Duodenal mucosa (tissue), 2 donors: ENCODE measurements around the gene MTOR.
"Not testable (repeated sequence)": the region's sequence is repeated elsewhere in the genome, so short reads cannot be mapped to it uniquely, and the experiment has no call there.

Source experiments
- H3K27ac ChIP-seq: one replicate; pipeline ENCODE4 v1.7.0; 2013; ENCODE audit warnings: low read depth, low read length
- H3K27me3 ChIP-seq, 2 donors: one replicate each; pipeline ENCODE4 v1.7.0; 2013; ENCODE audit warnings: low read length in 2 of 2, control low read depth in 1 of 2; ENCODE audit not compliant: insufficient read depth in 2 of 2, control insufficient read depth in 1 of 2
- H3K36me3 ChIP-seq, 2 donors: one replicate each; pipeline ENCODE4 v1.7.0; 2013; ENCODE audit warnings: low read length in 2 of 2, control low read depth in 1 of 2; ENCODE audit not compliant: insufficient read depth in 2 of 2, control insufficient read depth in 1 of 2
- H3K4me1 ChIP-seq, 2 donors: one replicate each; pipeline ENCODE4 v1.7.0; 2013; ENCODE audit warnings: low read length in 2 of 2, control low read depth in 1 of 2; ENCODE audit not compliant: insufficient read depth in 2 of 2, control insufficient read depth in 1 of 2
- H3K4me3 ChIP-seq, 2 donors: one replicate each; pipeline ENCODE4 v1.7.0; 2013; ENCODE audit warnings: low read length in 2 of 2, low read depth in 1 of 2
- H3K9ac ChIP-seq, 2 donors: one replicate each; pipeline ENCODE4 v1.7.0; 2013; ENCODE audit warnings: low read length in 2 of 2, low read depth in 1 of 2
- H3K9me3 ChIP-seq, 2 donors: one replicate each; pipeline ENCODE4 v1.7.0; 2013; ENCODE audit warnings: low read length in 2 of 2, control low read depth in 1 of 2; ENCODE audit not compliant: control insufficient read depth in 1 of 2

Gene MTOR

DNA sequence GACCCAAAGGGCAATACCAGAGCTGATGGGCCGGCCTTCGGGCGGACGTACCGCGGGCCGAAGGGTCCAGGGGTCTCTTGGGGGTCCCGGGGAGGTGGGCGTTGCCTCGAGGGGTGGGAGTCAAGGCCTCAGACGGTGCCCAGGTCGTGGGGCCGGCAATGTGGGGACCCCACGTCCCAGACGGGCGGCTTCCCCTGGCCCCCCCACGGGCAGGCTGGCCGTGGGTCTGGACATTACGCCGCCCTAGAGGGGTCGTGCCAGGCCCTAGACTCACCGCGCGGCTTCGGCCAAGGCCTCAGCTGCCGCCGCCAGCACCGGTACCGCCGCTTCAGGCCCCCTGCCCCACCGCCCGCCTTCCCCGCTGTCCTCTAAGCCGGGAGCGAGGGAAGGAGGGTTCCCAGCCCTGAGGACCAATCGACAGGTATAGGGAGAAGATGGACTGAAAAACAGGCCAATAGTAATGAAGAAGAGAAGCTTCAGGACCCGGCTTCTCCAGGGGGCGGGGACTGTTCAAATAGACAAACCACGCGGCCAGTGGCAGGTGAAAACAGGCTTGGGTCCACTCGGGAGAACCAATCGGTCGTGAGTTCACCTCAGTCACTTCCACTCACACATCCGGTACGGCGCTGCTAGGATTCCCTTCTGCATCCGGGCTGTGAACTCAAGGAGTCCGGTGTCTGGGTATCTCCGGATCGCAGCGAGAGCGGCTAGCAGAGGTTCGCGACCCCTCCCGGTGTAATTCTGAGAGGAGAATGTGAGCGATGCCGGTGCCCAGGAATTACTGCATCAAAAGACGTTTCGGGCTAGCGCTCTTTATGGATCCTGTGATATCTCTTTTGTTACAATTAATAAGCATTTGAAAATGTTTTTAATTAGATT lies at the start of gene MTOR:
MTOR (minus strand) TSS at position 381 of the 879 bp plus-strand sequence. CDS start 3,142 bp downstream, outside the sequence.
- Histone ChIP-seq H3K27ac (peak within 1 kb of the TSS; percentile 55), H3K27me3 (no peaks in the 10 kb centered on the region), H3K36me3 (peaks cover 8 to 20% of the 10 kb centered on the region in 2 donors)

DNA sequence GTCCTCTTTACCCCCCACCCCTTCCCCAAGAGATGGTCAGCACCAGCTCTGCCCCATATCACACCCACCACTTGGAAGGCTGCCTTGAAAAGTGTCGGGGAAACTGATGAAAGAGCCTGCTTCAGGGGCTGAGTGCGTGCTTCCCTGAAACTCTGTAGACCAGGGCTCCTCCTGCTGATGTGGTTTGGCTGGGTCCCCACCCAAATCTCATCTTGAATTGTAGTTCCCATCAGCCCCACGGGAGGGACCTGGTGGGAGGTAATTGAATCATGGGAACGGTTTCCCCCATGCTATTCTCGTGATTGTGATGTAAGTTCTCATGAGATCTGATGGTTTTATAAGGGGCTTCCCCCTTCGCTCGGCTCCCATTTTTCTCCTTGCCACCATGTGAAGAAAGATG lies 47.0 kb upstream of the MTOR start:
- Histone ChIP-seq H3K27ac (no peak overlapping the region), H3K9ac (no peak overlapping the region), H3K4me1 (no peaks in the 10 kb centered on the region), H3K27me3 (peaks cover 0 to 3% of the 10 kb centered on the region in 2 donors), H3K9me3 (no peaks in the 10 kb centered on the region), H3K36me3 (no peaks in the 10 kb centered on the region), H3K4me3 (no peak overlapping the region)

More for the DNA sequence above, at the start of gene MTOR:
- H3K4me1 ChIP-seq = peaks cover 4 to 8% of the 10 kb centered on the region in 2 donors
- H3K4me3 ChIP-seq = peak within 1 kb of the TSS; percentile 93 to 95
- H3K9ac ChIP-seq = peak within 1 kb of the TSS; percentile 80 to 88
- no peaks in the 10 kb centered on the region for H3K9me3 ChIP-seq

DNA sequence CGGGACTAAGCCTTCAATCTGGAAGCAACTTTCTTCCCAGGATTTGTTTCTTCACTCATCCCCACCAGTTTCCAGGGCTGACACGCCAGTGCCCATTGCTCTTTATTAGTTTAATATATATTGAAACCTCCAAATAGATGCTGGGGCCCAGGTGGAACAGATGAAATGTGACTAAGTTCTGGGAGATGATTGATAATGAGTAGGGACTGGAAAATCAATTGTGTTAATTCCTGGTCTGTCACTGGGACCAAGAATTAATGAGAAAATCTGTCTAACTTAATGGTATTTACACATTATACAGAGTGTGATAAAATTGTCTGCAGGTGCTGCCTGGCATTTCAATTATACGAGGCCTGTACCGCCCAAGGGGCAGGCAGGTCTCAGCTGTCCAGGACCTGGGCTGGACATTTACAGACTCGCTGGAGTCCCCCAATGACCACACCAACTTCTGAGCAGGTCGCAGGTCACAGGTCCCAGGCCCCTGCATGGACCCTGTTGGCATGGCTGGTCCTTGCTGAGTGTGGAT lies 46.4 kb upstream of the MTOR start:
- no peak overlapping the region for H3K9ac ChIP-seq
- no peak overlapping the region for H3K27ac ChIP-seq
- H3K4me1 ChIP-seq = no peaks in the 10 kb centered on the region
- peaks cover 0 to under 1% of the 10 kb centered on the region in 2 donors for H3K27me3 ChIP-seq
- no peaks in the 10 kb centered on the region for H3K9me3 ChIP-seq
- H3K36me3 ChIP-seq = no peaks in the 10 kb centered on the region
- no peak overlapping the region for H3K4me3 ChIP-seq

- H3K27me3 ChIP-seq = no peaks in the 10 kb centered on the region
- H3K9me3 ChIP-seq = no peaks in the 10 kb centered on the region
- H3K4me1 ChIP-seq = no peaks in the 10 kb centered on the region
- no peak overlapping the region for H3K4me3 ChIP-seq
- no peaks in the 10 kb centered on the region for H3K36me3 ChIP-seq
- H3K9ac ChIP-seq = no peak overlapping the region
- H3K27ac ChIP-seq = no peak overlapping the region
These were observed 45.5 kb upstream of the MTOR start for GRCh38 chr1:11307852-11308251.

GRCh38 chr1:11305516-11305915 lies 43.2 kb upstream of the MTOR start:
- not testable (repeated sequence) for H3K36me3 ChIP-seq, H3K9me3 ChIP-seq, H3K4me3 ChIP-seq, H3K9ac ChIP-seq, H3K4me1 ChIP-seq, H3K27me3 ChIP-seq, H3K27ac ChIP-seq

GRCh38 chr1:11302366-11302765 lies 40.0 kb upstream of the MTOR start:
- Histone ChIP-seq H3K36me3 (no peaks in the 10 kb centered on the region), H3K27ac (no peak overlapping the region), H3K27me3 (no peaks in the 10 kb centered on the region), H3K9me3 (no peaks in the 10 kb centered on the region), H3K4me1 (no peaks in the 10 kb centered on the region), H3K9ac (no peak overlapping the region), H3K4me3 (no peak overlapping the region)

DNA sequence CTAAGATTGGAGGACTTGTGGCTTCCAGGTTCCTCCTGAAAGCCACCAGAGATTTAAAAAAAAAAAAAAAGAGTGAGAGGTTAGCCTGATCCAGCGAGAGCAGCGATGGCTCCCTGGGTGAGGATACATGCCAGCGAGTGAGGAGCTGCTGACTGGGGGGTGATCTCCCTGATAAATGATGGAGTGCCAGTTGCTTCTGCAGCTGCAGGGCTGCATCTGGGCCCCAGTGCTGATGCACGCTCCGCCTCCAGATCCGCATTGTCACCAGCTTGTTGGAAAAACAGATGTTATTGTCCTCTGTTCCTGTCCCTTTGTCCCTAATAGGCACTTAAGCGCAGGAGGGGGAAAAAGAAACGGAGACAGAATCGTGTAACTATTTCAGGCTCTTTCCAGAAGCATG lies 39.2 kb upstream of the MTOR start:
- no peaks in the 10 kb centered on the region for H3K9me3 ChIP-seq
- no peaks in the 10 kb centered on the region for H3K27me3 ChIP-seq
- no peak overlapping the region for H3K9ac ChIP-seq
- H3K36me3 ChIP-seq = no peaks in the 10 kb centered on the region
- H3K4me1 ChIP-seq = no peaks in the 10 kb centered on the region
- H3K4me3 ChIP-seq = no peak overlapping the region
- no peak overlapping the region for H3K27ac ChIP-seq

- H3K9me3 ChIP-seq = no peaks in the 10 kb centered on the region
- H3K27me3 ChIP-seq = no peaks in the 10 kb centered on the region
- peaks cover 0 to 18% of the 10 kb centered on the region in 2 donors for H3K36me3 ChIP-seq
- no peak overlapping the region for H3K9ac ChIP-seq
- H3K4me1 ChIP-seq = no peaks in the 10 kb centered on the region
- no peak overlapping the region for H3K27ac ChIP-seq
- H3K4me3 ChIP-seq = no peak overlapping the region
These were observed 36.8 kb upstream of the MTOR start for GRCh38 chr1:11299225-11299574.

- H3K36me3 ChIP-seq = peaks cover 0 to 18% of the 10 kb centered on the region in 2 donors
- H3K4me3 ChIP-seq = no peak overlapping the region
- H3K27me3 ChIP-seq = no peaks in the 10 kb centered on the region
- no peaks in the 10 kb centered on the region for H3K4me1 ChIP-seq
- no peaks in the 10 kb centered on the region for H3K9me3 ChIP-seq
- H3K9ac ChIP-seq = no peak overlapping the region
- no peak overlapping the region for H3K27ac ChIP-seq
These were observed 36.3 kb upstream of the MTOR start for GRCh38 chr1:11298390-11299224.

GRCh38 chr1:11297774-11298173 lies 35.4 kb upstream of the MTOR start:
- H3K9me3 ChIP-seq, H3K9ac ChIP-seq, H3K27me3 ChIP-seq, H3K4me3 ChIP-seq, H3K4me1 ChIP-seq, H3K27ac ChIP-seq: not testable (repeated sequence)
- H3K36me3 ChIP-seq = peaks cover 0 to 18% of the 10 kb centered on the region in 2 donors
